Fibroblast of lung (primary cell): ENCODE results near the gene SNRK.

Experiments used
- EZH2 ChIP-seq: IDR thresholded peaks from 2 replicates; pipeline ENCODE4 v1.5.1; 2012; ENCODE audit warnings: low read length, control low read depth, mild to moderate bottlenecking; ENCODE audit errors: missing control alignments
- TF ChIP-seq, protein P1 (sequence below), 2 donors: IDR thresholded peaks in 1 of 2; conservative IDR thresholded peaks in 1 of 2; 1 replicate in 1 of 2; 2 replicates in 1 of 2; pipeline ENCODE4 v1.5.1; 2011 to 2012; ENCODE audit warnings: low read length in 2 of 2, control low read depth in 1 of 2, inconsistent platforms in 1 of 2, low read depth in 1 of 2, mild to moderate bottlenecking in 1 of 2

DNA sequence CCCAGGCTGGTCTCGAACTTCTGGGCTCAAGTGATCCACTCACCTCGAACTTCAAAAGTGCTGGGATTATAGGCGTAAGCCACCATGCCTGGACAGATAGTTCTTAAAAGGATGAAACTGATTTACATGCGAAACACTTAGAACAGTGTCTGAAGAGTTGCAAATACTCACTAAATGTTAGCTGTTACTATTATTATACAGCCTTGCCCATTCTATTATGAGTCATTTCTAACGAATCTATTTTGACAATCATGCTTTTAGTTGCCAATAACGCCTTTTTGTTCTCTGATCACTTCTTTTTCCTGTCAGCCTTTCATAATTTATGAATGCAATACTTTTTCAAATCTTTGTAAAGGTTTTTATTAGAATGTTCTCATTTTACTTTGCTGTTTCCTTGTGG is 112.7 kb downstream of the SNRK start:
- TF ChIP-seq, protein P1, sequence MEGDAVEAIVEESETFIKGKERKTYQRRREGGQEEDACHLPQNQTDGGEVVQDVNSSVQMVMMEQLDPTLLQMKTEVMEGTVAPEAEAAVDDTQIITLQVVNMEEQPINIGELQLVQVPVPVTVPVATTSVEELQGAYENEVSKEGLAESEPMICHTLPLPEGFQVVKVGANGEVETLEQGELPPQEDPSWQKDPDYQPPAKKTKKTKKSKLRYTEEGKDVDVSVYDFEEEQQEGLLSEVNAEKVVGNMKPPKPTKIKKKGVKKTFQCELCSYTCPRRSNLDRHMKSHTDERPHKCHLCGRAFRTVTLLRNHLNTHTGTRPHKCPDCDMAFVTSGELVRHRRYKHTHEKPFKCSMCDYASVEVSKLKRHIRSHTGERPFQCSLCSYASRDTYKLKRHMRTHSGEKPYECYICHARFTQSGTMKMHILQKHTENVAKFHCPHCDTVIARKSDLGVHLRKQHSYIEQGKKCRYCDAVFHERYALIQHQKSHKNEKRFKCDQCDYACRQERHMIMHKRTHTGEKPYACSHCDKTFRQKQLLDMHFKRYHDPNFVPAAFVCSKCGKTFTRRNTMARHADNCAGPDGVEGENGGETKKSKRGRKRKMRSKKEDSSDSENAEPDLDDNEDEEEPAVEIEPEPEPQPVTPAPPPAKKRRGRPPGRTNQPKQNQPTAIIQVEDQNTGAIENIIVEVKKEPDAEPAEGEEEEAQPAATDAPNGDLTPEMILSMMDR (conservative IDR thresholded peaks at IDR 0.05 in 1 of 2, IDR thresholded peaks at IDR 0.05 in 1 of 2; ENCODE audit: low read depth in 1 of 2, low read length in 2 of 2): no peak
- TF ChIP-seq EZH2: no peak
